GM21447 (cell line): ENCODE measurements around the gene AOPEP.

Experiments used
- ATAC-seq: cut with Tn5 transposase; IDR thresholded peaks from one replicate; pipeline ENCODE4 v1.9.1; 2021; ENCODE audit not compliant: unreplicated experiment

Gene AOPEP

GRCh38 chr9:95073042-95073607 is 346.6 kb downstream of the AOPEP start:
- no peak for ATAC-seq

GRCh38 chr9:95073918-95074317 is 347.4 kb downstream of the AOPEP start:
- ATAC-seq: no peak

DNA sequence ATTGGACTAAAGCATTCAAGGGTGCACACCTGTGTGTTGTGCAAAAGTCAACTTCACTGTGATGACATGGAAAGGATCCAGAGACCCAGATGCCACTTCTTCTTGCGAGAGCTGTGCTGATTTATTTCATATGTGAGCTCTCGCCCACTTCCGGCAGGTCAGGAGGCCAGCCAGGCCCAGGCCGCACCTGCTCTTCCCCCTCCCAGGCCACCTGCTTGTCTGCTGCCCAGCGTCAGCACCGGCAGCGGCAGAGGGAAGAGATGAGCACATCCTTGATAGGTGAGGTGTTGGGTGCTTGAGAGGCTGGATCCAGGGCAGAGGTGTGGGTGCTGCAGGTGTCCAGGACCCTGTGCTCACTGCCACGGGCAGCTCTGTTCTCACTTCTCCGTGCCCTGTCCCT is 348.1 kb downstream of the AOPEP start:
- ATAC-seq: no peak

GRCh38 chr9:95075700-95076099 is 349.2 kb downstream of the AOPEP start:
- ATAC-seq: no peak

GRCh38 chr9:95076696-95077052 is 350.2 kb downstream of the AOPEP start:
- no peak for ATAC-seq

DNA sequence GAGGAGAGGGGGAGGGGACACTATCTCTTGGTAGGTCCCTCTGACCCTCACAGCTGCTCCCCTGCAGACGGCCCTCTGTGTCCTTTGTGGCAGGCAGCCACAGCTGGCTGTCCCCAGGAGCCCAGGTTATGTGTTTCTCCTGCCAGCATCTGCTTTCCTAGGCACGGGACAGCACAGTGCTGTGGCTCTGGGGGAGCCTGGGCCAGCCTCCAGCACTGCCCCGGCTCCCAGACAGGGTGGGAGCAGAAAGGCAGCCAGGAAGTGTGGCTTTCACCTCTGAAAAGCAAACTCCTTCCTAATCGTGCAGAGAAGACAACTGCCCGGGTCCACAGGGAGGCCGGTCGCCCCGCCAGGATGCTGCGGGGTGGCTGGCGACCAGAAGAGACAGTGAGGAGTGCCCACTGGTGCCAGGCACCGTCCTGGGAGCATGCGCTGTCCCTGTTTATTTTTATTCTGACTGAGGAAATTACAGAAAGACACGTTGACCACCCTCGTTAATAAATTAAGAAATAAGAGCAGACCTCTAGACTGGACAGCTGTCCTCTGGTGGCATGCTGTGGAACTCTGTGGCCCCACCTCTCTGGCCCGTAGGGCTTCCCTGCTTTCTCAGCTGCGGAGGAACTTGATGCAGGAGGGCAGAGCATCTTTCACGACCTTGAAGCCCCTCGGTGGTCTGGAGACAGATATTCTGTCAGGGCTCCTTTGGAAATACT is 350.7 kb downstream of the AOPEP start:
- no peak for ATAC-seq

DNA sequence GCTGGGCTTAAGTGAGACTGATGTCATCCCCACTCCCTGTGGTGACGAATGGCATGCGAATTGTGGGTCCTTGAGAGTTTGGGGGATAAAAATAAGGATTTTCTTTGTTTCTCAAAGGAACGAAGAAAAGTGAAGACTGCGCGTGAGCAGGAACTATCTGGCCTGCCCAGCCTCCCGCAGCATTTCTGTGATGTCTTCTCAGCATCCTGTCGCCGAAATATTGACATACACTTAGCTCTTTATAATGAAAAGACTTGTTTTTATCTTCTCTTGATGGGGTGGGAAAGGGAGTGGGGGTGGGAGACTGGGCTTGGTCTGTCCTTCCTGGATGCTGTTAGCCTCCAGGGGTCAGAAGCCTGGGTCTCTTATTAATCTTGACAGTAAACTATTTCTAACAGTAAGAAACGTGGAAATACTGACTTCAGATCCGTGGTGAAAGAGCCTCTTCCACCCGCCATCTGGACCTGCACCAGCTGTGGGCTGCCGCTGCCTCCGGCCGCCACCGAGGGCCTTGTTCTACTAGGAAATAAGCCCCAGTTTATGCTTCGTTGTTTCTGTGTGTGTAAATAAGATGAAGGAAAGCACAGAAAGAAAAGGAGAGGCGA is 351.4 kb downstream of the AOPEP start:
- ATAC-seq: no peak

DNA sequence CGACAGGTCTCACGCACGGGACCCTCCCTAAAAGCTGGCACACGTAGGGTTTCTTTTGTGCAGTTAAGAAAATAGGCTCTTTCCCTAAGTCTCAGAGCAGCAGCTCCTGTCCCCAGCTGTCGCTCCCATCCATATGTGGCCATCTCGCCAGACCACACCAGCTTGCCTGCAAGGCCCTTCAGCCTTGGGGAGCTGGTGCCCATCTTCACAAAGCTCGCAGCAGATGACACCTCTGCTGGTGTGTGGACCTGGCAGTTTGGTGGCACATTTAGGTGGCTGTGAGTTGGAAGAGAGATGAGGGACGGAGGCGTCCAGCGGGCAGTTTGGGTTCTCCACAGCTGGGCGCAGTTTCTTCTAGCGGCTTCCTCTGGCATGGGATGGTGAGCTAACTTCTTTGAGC is 352.0 kb downstream of the AOPEP start:
- no peak for ATAC-seq

GRCh38 chr9:95078939-95079338 is 352.4 kb downstream of the AOPEP start:
- no peak for ATAC-seq

- ATAC-seq: no peak
Observed at GRCh38 chr9:95079461-95079860, 353.0 kb downstream of the AOPEP start.

- ATAC-seq: no peak
Observed at GRCh38 chr9:95080961-95081647, 354.6 kb downstream of the AOPEP start.

DNA sequence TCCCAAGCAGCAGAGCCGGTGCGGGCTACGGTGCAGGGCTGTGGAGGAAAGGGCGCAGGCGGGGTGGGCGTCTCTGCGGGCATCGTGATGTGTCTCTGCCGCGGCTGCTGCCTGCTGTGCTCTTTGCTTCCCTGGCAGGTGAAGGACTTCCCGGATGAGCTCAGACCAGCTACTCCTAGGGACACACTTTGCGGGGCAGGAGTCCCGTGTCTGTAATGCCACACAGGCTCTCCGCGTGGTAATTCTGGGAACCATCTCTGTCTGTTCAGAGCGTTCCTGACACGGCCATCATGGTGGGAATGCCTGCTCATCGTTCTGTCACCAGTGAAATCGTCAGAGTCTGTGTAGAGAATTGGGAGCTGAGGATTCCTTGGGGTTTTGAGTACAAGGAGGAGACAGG is 355.5 kb downstream of the AOPEP start:
- ATAC-seq: no peak

DNA sequence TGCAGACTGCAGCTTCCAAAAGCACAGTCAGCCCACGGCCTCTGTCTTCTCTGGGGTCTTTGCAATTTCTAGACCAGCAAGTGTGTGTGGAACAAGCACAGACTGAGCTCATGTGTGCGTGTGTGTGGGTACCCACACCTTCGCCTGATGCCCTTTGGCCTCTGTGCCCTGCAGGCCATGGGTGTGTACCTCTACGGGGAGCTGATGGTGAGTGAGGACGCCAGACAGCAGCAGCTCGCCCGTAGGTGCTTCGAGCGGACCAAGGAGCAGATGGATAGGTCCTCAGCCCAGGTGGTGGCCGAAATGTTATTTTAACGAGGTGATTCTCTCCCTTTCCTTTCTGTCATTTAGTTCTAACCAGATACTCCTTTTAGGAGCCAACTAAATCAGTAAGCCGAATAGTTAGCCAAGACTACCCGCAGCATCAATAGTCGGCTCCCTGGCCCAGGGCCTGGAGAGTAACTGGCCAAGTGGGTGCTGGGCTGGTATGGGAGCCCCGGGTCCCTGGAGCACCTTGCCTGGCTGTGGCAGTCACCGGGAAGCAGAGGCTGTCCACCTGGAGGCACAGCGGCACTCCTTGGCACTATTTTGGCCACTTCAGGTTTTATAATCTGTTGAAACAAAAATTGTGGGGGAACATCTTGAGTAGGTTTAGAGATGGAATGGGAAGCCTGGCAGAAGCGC is 356.0 kb downstream of the AOPEP start:
- ATAC-seq: no peak

DNA sequence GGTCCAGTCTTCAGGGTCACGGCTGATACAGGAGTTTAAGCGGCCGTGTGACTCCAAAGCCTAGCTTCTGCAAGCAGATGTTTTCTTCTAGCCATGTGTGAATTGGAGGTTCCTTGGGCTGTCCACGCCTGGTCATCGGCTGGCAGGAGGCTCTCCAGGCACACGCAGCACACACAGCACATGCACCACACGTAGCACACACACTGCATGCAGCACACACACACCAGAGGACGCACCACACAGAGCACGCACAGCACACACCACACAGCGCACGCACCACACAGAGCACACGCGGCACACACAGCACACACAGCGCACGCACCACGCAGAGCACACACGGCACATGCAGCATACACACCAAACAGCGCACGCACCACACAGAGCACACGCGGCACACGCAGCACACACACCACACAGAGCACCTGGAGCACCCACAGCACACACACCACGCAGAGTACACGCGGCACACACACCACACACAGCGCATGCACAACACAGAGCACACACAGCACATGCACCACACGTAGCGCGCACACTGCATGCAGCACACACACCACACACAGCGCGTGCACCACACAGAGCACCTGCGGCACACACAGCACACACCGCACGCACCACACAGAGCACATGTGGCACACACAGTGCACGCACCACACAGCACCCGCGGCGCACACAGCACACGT is 356.7 kb downstream of the AOPEP start:
- ATAC-seq: no peak

DNA sequence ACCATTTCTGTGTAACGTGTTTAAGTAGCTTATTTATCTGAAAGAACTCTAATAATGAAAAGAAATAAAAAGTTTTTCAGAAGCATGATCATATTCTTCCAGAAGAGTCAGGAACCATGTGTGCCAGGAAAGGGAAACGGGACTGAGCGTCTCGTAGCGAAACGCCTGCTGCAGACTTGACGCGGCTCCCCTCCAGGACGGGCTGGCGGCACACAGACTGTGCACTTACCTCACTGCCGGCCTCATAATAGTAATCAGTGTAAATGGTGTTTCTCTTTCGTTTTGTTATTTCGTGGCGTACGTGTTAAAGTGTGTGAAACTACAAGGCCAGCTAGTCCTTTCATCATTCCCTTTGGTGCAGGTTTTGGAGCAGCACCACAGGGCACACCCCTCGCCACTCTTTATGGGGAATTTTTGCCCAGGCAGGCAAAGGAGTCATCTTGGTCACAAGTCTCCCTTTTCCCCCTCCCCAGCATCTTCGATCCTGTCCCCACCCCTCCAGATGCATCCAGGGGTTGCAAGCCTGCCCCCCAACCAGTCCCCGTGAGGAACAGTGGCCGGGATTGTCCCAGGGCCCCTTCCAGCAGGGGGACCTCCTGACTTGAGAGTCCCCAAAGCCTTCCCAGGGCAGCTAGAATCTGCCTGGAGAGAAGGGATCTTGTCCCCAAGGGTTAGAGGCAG is 357.9 kb downstream of the AOPEP start:
- ATAC-seq: no peak

GRCh38 chr9:95085036-95085770 is 358.7 kb downstream of the AOPEP start:
- ATAC-seq: no peak

GRCh38 chr9:95085861-95086563 is 359.5 kb downstream of the AOPEP start:
- ATAC-seq: no peak

- ATAC-seq: no peak
Observed at GRCh38 chr9:95086564-95086955, 360.1 kb downstream of the AOPEP start.

DNA sequence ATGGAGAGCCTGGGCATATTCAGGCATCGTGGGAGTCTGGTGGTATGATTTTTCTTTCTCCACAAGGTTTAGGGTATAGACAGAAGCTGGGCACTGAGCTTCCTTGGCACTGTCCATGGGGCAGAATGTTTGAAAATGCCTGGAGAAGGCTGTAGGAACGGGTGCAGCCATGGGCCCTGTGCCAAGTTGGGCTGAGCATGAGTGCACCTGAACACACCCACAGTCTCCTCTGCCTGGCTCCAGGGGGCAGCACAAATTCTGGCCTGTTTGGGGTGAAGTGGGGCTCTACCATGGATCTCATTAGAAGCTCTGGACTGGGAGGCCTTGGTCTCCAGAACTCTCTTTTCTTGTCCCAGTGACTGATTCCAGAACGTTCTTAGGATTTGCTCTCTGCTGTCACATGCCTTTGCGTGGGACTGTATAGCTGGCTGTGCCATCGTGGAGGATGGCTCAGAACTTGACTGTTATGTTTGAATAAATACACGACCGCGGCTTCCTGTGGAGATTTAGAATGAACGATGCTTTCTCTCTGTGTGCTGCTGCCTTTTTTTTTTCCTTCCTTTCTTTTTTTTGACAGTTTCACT is 361.3 kb downstream of the AOPEP start:
- ATAC-seq: no peak
